ENCODE results near the gene KRT26.

The KRT26 gene

DNA sequence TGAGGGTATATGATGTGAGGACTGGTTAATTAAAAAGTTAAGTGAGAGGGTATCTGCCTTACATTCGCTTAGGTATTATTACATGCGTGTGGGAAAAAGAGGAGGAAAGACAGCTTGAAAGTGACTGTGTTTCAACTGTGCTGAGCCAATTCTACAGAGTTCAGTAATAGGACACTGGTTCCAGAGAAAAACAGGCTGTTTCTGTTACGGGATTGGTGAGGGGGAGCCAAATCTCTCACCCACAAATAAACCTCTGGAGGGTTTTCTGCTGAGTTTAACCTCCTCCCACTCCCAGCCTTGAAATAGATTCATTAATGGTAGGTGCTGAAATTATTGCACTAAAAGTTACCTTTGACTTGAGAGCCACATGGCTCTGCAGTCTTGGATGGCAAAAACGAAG is 3.9 kb upstream of the KRT26 start:
- TF ChIP-seq, protein P1, sequence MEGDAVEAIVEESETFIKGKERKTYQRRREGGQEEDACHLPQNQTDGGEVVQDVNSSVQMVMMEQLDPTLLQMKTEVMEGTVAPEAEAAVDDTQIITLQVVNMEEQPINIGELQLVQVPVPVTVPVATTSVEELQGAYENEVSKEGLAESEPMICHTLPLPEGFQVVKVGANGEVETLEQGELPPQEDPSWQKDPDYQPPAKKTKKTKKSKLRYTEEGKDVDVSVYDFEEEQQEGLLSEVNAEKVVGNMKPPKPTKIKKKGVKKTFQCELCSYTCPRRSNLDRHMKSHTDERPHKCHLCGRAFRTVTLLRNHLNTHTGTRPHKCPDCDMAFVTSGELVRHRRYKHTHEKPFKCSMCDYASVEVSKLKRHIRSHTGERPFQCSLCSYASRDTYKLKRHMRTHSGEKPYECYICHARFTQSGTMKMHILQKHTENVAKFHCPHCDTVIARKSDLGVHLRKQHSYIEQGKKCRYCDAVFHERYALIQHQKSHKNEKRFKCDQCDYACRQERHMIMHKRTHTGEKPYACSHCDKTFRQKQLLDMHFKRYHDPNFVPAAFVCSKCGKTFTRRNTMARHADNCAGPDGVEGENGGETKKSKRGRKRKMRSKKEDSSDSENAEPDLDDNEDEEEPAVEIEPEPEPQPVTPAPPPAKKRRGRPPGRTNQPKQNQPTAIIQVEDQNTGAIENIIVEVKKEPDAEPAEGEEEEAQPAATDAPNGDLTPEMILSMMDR (IDR thresholded peaks at IDR 0.05) = no peak

DNA sequence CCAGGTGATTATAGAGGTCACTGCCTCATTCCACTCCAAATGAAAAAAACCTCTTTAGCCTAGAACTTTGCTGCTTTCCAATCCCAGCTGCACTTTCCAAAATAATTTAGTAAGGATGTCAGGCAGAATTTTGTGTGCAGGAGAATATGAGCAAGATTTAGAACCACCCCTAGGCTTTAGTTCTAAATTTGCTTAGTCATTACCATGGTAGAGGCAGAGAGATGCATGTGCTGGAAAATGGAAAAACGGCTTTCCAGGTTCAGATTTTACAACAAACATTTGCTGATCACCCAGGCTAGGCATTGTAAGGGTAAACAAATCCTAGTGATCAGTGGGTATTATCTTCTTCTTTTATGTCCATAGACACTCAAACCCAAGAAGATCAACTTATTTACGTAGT is 6.3 kb downstream of the KRT26 start:
- TF ChIP-seq, protein P1 (IDR thresholded peaks at IDR 0.05) = no peak

DNA sequence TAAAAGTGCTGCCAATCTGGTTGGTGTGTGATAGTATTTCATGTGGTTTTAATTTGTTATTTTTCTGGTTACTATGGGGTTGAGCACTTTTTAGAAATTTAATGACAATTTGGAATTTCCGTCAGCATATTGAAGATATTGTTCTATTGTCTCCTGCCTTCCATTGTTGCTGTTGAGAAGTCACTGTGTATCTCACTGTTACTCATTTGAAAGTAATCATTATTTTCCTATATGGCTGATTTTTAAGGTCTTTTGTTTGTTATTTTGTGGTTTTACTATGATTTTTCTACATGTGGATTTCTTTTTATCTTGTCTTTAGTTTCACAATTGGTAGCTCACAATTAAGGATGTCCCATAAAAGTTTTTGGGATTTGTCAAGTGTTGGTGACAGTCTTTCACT is 8.2 kb downstream of the KRT26 start:
- TF ChIP-seq, protein P1 (IDR thresholded peaks at IDR 0.05) = no peak

DNA sequence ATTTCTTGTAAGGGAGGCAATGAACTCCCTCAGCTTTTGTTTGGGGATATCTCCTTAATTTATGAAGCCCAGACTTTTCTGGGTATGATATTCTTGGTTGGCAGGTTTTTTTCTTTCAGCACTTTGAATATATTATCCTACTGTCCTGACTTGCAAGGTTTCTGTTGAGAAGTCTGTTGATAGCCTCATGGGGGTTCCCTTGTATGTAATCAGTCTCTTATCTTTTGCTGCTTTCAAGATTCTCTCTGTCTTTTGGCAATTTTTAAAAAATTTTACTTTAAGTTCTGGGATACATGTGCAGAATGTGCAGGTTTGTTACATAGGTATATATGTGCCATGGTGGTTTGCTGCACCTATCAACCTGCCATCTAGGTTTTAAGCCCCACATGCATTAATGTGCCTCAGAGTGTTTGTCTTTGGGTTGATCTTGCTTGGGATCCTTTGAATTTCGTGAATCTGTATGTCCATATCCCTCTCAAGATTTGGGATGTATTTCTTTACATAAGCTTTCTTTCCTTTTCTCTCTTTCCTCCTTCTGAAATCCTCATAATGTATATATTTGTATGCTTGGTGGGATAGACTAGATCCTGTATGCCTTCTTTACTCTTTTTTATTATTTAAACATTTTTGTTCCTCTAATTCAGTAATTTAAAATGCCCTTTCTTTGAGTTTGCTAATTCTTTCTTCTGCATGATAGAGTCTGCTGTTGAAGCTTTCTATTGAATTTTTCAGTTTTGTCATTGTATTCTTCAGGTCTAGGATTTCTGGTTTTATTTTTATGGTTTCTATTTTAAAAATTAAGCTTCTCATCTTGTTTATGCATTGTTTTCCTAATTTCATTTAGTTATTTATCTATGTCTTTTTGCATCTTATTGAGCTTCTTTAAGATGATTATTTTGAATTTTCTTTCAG is 11.6 kb downstream of the KRT26 start:
- TF ChIP-seq, protein P1 (IDR thresholded peaks at IDR 0.05) = no peak

DNA sequence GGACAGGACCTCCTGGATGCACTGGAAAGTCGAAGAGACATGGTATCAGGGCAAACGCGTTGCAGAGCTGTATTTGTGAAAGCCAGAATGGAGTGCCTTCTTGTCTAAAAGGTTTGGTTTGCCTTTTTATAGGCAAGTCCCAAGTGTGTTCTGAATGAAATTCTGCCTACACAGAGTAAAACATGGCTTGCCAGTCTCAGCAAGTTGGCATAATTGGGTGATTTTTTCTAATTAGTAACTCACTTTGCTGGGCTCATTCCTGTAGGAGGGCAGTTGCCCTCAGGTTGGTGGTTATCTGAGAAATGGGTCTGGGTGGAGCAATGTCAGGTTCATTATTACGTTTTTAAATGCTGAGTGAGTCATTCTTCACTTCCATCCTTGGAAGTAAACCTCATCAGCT is 16.8 kb downstream of the KRT26 start, which contains the start of gene KRT25:
TSS of gene KRT25 (minus strand) at position 101 of the 400 bp plus-strand sequence. CDS start at position 41, 60 bp downstream.
- TF ChIP-seq, protein P1 (IDR thresholded peaks at IDR 0.05) = no peak

DNA sequence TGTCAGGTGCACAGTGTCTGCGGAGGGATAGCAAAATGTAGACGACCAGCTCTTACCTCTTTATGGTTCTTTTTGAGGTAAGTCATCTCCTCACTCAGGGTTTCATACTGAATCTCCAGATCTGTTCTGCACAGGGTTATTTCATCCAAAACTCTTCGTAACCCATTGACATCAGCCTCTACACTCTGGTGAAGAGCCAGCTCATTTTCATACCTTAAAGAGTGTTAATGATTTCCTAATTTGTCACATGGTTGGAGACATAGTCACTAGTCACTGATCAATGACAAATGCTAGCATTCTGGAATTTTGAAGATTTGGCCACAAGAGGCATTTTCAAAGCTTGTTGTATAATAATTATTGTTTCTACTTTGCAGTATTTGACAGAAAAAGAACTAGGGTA is 18.2 kb downstream of the KRT26 start:
- TF ChIP-seq, protein P1 (IDR thresholded peaks at IDR 0.05) = no peak

DNA sequence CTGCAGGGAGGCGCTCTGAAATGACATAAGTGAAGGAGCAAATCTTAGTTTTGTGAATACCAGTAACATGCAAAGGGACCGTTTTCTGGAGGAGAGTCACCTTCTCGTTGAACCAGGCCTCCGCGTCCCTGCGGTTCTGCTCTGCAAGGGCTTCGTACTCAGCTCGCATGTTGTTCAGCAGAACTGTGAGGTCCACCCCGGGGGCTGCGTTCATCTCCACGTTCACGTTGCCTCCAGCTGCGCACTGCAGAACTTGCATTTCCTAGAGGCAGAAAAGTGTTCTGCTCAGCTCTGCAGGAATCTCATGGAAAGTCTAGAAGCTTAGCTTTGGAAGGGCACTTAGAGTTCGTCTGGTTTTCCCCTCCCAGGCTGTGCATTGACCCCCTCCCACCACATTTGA is 20.9 kb downstream of the KRT26 start:
- TF ChIP-seq, protein P1 (IDR thresholded peaks at IDR 0.05) = no peak

All from LNCAP (cell line).